SK-N-SH (cell line): Measurements from ENCODE around the gene GCDH.

Experiments
- CTCF ChIP-seq: fragments of 200-600 bp; sonication (generic); IDR thresholded peaks from 2 replicates; pipeline ENCODE4 v1.6.1; 2017; ENCODE audit warnings: antibody characterized with exemption, mild to moderate bottlenecking, moderate library complexity
- EP300 ChIP-seq, 2 experiments: IDR thresholded peaks; 2 replicates each; pipeline versions ENCODE4 v1.4.0 to v1.6.1; 2012; ENCODE audit warnings: borderline replicate concordance in 1 of 2, low read depth in 1 of 2, low read length in 1 of 2
- EZH2phosphoT487 ChIP-seq: fragments of 200-600 bp; sonication (generic); IDR thresholded peaks from 2 replicates; pipeline ENCODE4 v1.6.1; 2017; ENCODE audit warnings: low read depth, mixed run types, mild to moderate bottlenecking, antibody characterized with exemption, moderate library complexity, borderline replicate concordance
- FOXJ3 ChIP-seq: sonication (generic); formaldehyde crosslinking; IDR thresholded peaks from 2 replicates; pipeline ENCODE4 v1.5.1; 2020; ENCODE audit warnings: mild to moderate bottlenecking, missing genetic modification reagents
- MXI1 ChIP-seq: IDR thresholded peaks from 2 replicates; pipeline ENCODE4 v1.6.1; 2012; ENCODE audit warnings: mild to moderate bottlenecking, low read depth, low read length, improper control_type of control experiment
- POLR2AphosphoS5 ChIP-seq: IDR thresholded peaks from 2 replicates; pipeline ENCODE4 v1.6.1; 2012; ENCODE audit warnings: low read depth, low read length
- RAD21 ChIP-seq: IDR thresholded peaks from 2 replicates; pipeline ENCODE4 v1.6.1; 2012; ENCODE audit warnings: mild to moderate bottlenecking, low read length
- SIN3A ChIP-seq: IDR thresholded peaks from 2 replicates; pipeline ENCODE4 v1.6.1; 2012; ENCODE audit warnings: low read depth, mild to moderate bottlenecking, low read length, moderate library complexity, borderline replicate concordance
- SMC3 ChIP-seq: IDR thresholded peaks from 2 replicates; pipeline ENCODE4 v1.6.1; 2012; ENCODE audit warnings: low read depth, low read length, improper control_type of control experiment
- TCF12 ChIP-seq: IDR thresholded peaks from 2 replicates; pipeline ENCODE4 v1.4.0; 2012
- TF ChIP-seq, protein P1 (sequence below): IDR thresholded peaks from 2 replicates; pipeline ENCODE4 v1.6.1; 2012; ENCODE audit warnings: mild to moderate bottlenecking, low read depth, low read length, moderate library complexity
- TF ChIP-seq, protein P2 (sequence below): fragments of 150-350 bp; IDR thresholded peaks from 2 replicates; pipeline ENCODE4 v1.6.1; 2016; ENCODE audit warnings: mild to moderate bottlenecking, low read depth, low read length

GRCh38 chr19:12944104-12944674 lies 53.2 kb downstream of the GCDH start:
- TF ChIP-seq POLR2AphosphoS5 = no peak
- TF ChIP-seq, protein P1, sequence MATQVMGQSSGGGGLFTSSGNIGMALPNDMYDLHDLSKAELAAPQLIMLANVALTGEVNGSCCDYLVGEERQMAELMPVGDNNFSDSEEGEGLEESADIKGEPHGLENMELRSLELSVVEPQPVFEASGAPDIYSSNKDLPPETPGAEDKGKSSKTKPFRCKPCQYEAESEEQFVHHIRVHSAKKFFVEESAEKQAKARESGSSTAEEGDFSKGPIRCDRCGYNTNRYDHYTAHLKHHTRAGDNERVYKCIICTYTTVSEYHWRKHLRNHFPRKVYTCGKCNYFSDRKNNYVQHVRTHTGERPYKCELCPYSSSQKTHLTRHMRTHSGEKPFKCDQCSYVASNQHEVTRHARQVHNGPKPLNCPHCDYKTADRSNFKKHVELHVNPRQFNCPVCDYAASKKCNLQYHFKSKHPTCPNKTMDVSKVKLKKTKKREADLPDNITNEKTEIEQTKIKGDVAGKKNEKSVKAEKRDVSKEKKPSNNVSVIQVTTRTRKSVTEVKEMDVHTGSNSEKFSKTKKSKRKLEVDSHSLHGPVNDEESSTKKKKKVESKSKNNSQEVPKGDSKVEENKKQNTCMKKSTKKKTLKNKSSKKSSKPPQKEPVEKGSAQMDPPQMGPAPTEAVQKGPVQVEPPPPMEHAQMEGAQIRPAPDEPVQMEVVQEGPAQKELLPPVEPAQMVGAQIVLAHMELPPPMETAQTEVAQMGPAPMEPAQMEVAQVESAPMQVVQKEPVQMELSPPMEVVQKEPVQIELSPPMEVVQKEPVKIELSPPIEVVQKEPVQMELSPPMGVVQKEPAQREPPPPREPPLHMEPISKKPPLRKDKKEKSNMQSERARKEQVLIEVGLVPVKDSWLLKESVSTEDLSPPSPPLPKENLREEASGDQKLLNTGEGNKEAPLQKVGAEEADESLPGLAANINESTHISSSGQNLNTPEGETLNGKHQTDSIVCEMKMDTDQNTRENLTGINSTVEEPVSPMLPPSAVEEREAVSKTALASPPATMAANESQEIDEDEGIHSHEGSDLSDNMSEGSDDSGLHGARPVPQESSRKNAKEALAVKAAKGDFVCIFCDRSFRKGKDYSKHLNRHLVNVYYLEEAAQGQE = no peak
- no peak for TF ChIP-seq CTCF
- TF ChIP-seq, protein P2, sequence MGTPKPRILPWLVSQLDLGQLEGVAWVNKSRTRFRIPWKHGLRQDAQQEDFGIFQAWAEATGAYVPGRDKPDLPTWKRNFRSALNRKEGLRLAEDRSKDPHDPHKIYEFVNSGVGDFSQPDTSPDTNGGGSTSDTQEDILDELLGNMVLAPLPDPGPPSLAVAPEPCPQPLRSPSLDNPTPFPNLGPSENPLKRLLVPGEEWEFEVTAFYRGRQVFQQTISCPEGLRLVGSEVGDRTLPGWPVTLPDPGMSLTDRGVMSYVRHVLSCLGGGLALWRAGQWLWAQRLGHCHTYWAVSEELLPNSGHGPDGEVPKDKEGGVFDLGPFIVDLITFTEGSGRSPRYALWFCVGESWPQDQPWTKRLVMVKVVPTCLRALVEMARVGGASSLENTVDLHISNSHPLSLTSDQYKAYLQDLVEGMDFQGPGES = no peak
- no peak for TF ChIP-seq EZH2phosphoT487
- TF ChIP-seq SIN3A = no peak
- no peak for TF ChIP-seq MXI1
- no peak for TF ChIP-seq RAD21
- TF ChIP-seq TCF12 = no peak
- TF ChIP-seq EP300 (IDR thresholded peaks at IDR 0.05; ENCODE audit: borderline replicate concordance in 1 of 2, low read depth in 1 of 2, low read length in 1 of 2) = no peak
- TF ChIP-seq SMC3 = no peak
- TF ChIP-seq FOXJ3 = no peak
